Activated CD8-positive, alpha-beta T cell treated with anti-CD3 and anti-CD28 coated beads, Interleukin-2, amount 10 ng/mL, durations not matched to agents 7 days and 5 days (primary cell): ENCODE data around the gene PHB1. TPM values are rescaled to one million over a fixed set of nuclear protein-coding genes. Genes with fewer than 3 reads are reported as not detected.
"Not testable (repeated sequence)": the region's sequence is repeated elsewhere in the genome, so short reads cannot be mapped to it uniquely, and the experiment has no call there.

Experiments
- ATAC-seq: fragments of 150-1000 bp; cut with Tn5 transposase; one replicate; pipeline ENCODE4 v1.10.0; 2021; ENCODE audit warnings: moderate library complexity
- CTCF ChIA-PET: fragments of 350-600 bp; sonication (Branson Sonifier 250); formaldehyde crosslinking; loops from one replicate; lab custom pipeline; 2021; ENCODE audit warnings: antibody characterized with exemption; lab: Charles Lee
- POLR2A ChIA-PET: fragments of 350-600 bp; sonication (Branson Sonifier 250); formaldehyde crosslinking; loops from one replicate; lab custom pipeline; 2021; ENCODE audit warnings: antibody characterized with exemption; lab: Charles Lee
- DNase-seq: peaks from one replicate; pipeline ENCODE4 v3.0.0-alpha.2; 2020
- H3K27ac Mint-ChIP-seq: one replicate; pipeline ENCODE4 v1.8.0; 2021; ENCODE audit warnings: mild to moderate bottlenecking, mixed read lengths
- H3K27me3 Mint-ChIP-seq: one replicate; pipeline ENCODE4 v1.8.0; 2021; ENCODE audit warnings: low read depth, mixed read lengths
- H3K36me3 Mint-ChIP-seq: one replicate; pipeline ENCODE4 v1.8.0; 2021; ENCODE audit warnings: low read depth, mixed read lengths
- H3K4me1 Mint-ChIP-seq: one replicate; pipeline ENCODE4 v1.8.0; 2021; ENCODE audit warnings: low read depth, mixed read lengths
- H3K4me3 Mint-ChIP-seq: one replicate; pipeline ENCODE4 v1.8.0; 2021; ENCODE audit warnings: mild to moderate bottlenecking, mixed read lengths
- H3K9me3 Mint-ChIP-seq: one replicate; pipeline ENCODE4 v1.8.0; 2022; ENCODE audit warnings: mixed read lengths; ENCODE audit not compliant: insufficient read depth
- total RNA-seq, 2 experiments: library from RNA; stranded (reverse); gene quantifications; one replicate each; pipeline ENCODE4 v1.2.3, GENCODE V29; 2021

PHB1 gene
- total RNA-seq, 2 experiments from 2014 or later: 181 to 183 TPM

GRCh38 chr17:49370971-49371834, 43.5 kb downstream of the PHB1 start:
- no peak for DNase-seq
- ATAC-seq: no peak
- H3K36me3 Mint-ChIP-seq: no peaks in the 10 kb centered on the region
- H3K27ac Mint-ChIP-seq: no peak overlapping the region
- no peak overlapping the region for H3K4me3 Mint-ChIP-seq
- ChIA-PET POLR2A (no interaction called here), CTCF (interaction anchor here (0.9 to 1.7 kb wide), 5 partner anchors 10 to 56 kb away, joined by 3 to 9 read pairs (median 4); no protein-coding TSS in a partner anchor)
- peaks cover 12% of the 10 kb centered on the region for H3K4me1 Mint-ChIP-seq
- H3K27me3 Mint-ChIP-seq: no peaks in the 10 kb centered on the region
- H3K9me3 Mint-ChIP-seq: no peaks in the 10 kb centered on the region

DNA sequence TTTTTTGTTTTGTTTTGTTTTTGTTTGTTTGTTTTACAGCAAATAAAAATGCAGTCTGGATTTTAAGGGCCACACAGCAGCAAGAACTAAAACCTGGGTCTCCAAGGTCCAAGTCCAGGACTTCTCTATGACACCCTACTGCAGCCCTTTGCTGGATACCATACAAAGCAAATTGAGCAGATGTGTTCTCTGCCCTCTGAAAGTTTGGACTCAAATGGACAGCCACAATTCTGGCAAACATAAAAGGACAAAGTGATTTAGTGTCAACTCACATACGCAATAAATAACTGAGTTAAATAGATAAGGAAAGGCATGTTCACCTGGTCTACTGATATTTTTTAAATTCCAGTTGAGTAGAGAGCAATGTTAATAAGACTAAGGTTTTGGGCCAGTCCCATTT, 44.9 kb downstream of the PHB1 start:
- Mint-ChIP-seq H3K27ac (no peak overlapping the region), H3K36me3 (no peaks in the 10 kb centered on the region), H3K27me3 (no peaks in the 10 kb centered on the region), H3K9me3 (no peaks in the 10 kb centered on the region), H3K4me3 (no peak overlapping the region), H3K4me1 (peaks cover 23% of the 10 kb centered on the region)
- ATAC-seq (no peak), DNase-seq (no peak)
- ChIA-PET POLR2A (no interaction called here), CTCF (interaction anchor here (1.9 to 6.7 kb wide), 5 partner anchors 11 to 52 kb away, joined by 11 to 148 read pairs (median 38); no protein-coding TSS in a partner anchor)

- no peak overlapping the region for H3K4me3 Mint-ChIP-seq
- H3K27ac Mint-ChIP-seq: no peak overlapping the region
- H3K27me3 Mint-ChIP-seq: no peaks in the 10 kb centered on the region
- DNase-seq (no peak), ATAC-seq (no peak)
- no peaks in the 10 kb centered on the region for H3K36me3 Mint-ChIP-seq
- H3K4me1 Mint-ChIP-seq: peaks cover 23% of the 10 kb centered on the region
- POLR2A ChIA-PET: no interaction called here
- no peaks in the 10 kb centered on the region for H3K9me3 Mint-ChIP-seq
- CTCF ChIA-PET: interaction anchor here (0.8 to 6.7 kb wide), 25 partner anchors 8 to 189 kb away, joined by 3 to 148 read pairs (median 8); no protein-coding TSS in a partner anchor
Measured at GRCh38 chr17:49369089-49369488, 45.6 kb downstream of the PHB1 start.

DNA sequence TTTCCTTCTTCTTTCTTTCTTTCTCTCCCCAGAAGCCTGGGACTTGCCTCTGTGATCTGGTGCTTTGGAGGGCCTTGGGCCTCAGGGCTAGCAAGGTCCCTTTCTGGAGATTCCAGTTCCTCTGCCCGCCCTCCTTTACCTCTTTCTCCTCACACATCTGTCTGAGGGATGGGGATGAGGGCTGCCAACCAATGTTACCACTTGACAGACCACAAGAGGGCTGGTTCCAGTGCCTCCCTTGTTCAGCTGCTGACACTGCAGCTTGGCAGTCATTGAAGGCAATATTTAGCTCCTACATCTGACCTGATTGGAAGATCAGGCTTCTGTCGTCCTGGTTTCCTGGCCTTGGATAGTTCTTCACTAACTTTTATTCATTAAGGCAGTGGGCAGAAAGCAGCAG, 49.0 kb downstream of the PHB1 start:
- CTCF ChIA-PET: interaction anchor here (1.0 to 6.7 kb wide), 4 partner anchors 23 to 48 kb away, joined by 3 to 148 read pairs (median 32); no protein-coding TSS in a partner anchor
- Mint-ChIP-seq H3K36me3 (peaks cover 3% of the 10 kb centered on the region), H3K27me3 (no peaks in the 10 kb centered on the region), H3K4me1 (peaks cover 30% of the 10 kb centered on the region), H3K27ac (peak overlapping the region; percentile 32), H3K4me3 (no peak overlapping the region), H3K9me3 (no peaks in the 10 kb centered on the region)
- POLR2A ChIA-PET: no interaction called here
- no peak for ATAC-seq
- DNase-seq: peak; percentile 63

DNA sequence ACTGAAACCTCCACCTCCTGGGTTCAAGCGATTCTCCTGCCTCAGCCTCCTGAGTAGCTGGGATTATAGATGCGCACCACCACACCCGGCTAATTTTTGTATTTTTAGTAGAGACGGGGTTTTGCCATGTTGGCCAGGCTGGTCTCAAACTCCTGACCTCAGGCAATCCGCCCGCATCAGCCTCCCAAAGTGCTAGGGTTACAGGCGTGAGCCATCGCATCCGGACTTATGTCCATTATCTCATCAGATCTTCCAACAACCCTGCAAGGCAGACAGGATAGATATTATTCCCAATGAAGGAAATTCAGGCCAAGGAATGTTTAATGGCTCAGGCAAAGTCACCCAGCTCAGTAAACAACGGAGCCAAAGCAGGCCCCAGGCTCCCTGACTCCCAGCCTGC, 49.6 kb downstream of the PHB1 start:
- DNase-seq, H3K9me3 Mint-ChIP-seq, H3K27ac Mint-ChIP-seq, H3K36me3 Mint-ChIP-seq, ATAC-seq, POLR2A ChIA-PET, H3K27me3 Mint-ChIP-seq, H3K4me3 Mint-ChIP-seq: not testable (repeated sequence)
- peaks cover 34% of the 10 kb centered on the region for H3K4me1 Mint-ChIP-seq
- CTCF ChIA-PET: interaction anchor here (1.1 to 6.7 kb wide), 4 partner anchors 25 to 192 kb away, joined by 3 to 148 read pairs (median 4); no protein-coding TSS in a partner anchor

DNA sequence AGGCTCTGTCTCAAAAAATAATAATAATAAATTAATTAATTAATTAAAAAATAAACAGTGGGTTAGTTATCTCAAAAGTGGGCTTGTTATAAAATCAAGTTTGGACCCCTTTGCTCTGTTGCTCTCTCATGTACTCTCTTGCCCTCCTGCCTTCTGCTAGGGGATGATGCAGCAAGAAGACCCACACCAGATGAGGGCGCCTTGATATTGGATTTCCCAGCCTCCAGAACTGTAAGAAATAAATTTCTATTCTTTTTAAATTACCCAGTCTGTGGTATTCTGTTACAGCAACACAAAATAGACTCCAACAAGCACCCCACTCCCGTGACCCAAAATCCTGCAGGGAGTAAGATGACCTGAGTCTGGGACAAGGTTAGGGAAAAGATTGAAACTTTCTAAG, 50.6 kb downstream of the PHB1 start:
- H3K4me1 Mint-ChIP-seq: peaks cover 45% of the 10 kb centered on the region
- no peak overlapping the region for H3K4me3 Mint-ChIP-seq
- peaks cover 5% of the 10 kb centered on the region for H3K36me3 Mint-ChIP-seq
- no peak for DNase-seq
- no peak overlapping the region for H3K27ac Mint-ChIP-seq
- POLR2A ChIA-PET: no interaction called here
- no peak for ATAC-seq
- no peaks in the 10 kb centered on the region for H3K9me3 Mint-ChIP-seq
- no peaks in the 10 kb centered on the region for H3K27me3 Mint-ChIP-seq
- CTCF ChIA-PET: interaction anchor here (1.0 to 6.7 kb wide), 5 partner anchors 22 to 193 kb away, joined by 3 to 148 read pairs (median 5); no protein-coding TSS in a partner anchor

GRCh38 chr17:49363251-49363650, 51.4 kb downstream of the PHB1 start:
- Mint-ChIP-seq H3K27ac (no peak overlapping the region), H3K36me3 (peaks cover 7% of the 10 kb centered on the region), H3K4me1 (peaks cover 50% of the 10 kb centered on the region), H3K9me3 (no peaks in the 10 kb centered on the region), H3K27me3 (no peaks in the 10 kb centered on the region), H3K4me3 (no peak overlapping the region)
- no peak for DNase-seq
- no peak for ATAC-seq
- ChIA-PET POLR2A (interaction anchor here (1.1 to 1.2 kb wide), 2 partner anchors 28 to 455 kb away, joined by 3 to 4 read pairs; partner anchors contain the start of gene UBE2Z), CTCF (interaction anchor here (0.8 to 6.7 kb wide), 7 partner anchors 23 to 183 kb away, joined by 3 to 148 read pairs (median 5); no protein-coding TSS in a partner anchor)

DNA sequence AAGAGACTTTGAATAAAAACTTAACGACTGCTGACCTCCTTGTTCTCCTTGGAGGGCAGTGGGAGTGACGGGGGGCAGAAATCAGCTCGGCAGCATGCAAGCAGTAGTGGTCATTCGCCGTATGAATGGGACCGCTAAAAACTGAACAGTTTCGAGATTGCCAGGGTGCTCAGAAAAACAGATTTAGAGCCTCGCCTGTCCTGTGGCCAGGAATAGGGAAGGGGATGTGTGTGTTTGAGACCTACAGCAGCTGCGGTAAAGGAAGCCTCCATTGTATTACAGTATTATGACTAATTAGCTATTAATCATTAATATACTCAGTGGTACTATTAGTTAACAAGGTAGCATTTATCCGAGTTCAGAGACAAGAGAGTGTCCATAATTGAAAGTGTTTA, 52.0 kb downstream of the PHB1 start:
- POLR2A ChIA-PET: interaction anchor here (0.6 to 1.2 kb wide), 3 partner anchors 28 to 455 kb away, joined by 3 to 4 read pairs (median 3); partner anchors contain the start of gene UBE2Z

DNA sequence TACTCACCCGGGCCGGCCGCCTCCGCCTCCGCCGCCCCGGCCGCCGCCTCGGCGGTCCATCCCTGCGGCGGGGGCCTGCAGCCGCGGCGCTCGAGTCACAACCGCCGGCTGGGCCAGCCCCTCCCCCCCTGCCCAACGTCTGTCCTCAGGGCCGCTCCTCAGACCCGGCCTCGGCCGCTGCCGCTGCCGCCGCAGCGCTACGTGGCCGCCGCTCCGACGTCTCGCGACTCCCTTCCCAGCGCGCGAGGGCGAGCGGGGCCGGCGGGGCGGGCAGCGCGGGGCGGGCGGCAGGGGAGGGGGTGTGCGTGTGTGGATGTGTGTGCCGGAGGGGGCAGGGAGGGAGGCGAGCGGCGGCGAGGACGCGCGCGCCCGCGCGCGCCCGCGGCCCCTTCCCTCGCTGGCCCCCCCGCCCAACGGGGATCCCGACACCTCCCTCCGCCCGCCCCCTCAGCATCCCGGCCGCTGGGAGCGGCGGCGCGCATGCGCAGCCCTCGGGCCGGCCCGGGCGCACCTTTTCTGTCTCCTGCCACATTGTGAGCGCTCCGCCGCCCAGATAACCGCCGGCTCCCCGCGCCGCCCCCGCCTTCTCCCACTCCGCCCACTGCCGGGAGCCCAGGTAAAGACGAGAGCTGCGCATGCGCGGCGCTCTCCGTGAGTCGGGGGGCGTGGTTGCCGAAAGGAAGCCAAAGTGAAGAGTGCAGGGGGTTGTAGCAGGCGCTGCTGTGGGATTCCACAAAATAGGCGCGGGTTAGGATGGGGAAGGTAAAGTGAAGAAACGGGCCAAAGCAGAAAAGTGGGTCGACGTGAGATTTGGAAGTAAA, 52.6 kb downstream of the PHB1 start, which contains the start of gene ZNF652:
TSS of gene ZNF652 (minus strand) at position 349 of the 821 bp plus-strand sequence. CDS start 44,525 bp downstream, outside the sequence.
- ChIA-PET CTCF (interaction anchor here (0.8 to 5.1 kb wide), 10 partner anchors 15 to 182 kb away, joined by 3 to 62 read pairs (median 4); no protein-coding TSS in a partner anchor), POLR2A (interaction anchor here (0.6 to 4.2 kb wide), 10 partner anchors 15 to 454 kb away, joined by 3 to 40 read pairs (median 4); partner anchors contain the start of genes PHB1 and UBE2Z)
- peak within 1 kb of the TSS; percentile 95 for H3K27ac Mint-ChIP-seq
- H3K9me3 Mint-ChIP-seq: no peaks in the 10 kb centered on the region
- peak; percentile 97 for DNase-seq
- no peaks in the 10 kb centered on the region for H3K27me3 Mint-ChIP-seq
- peak; percentile 72 for ATAC-seq
- H3K4me1 Mint-ChIP-seq: peaks cover 54% of the 10 kb centered on the region
- H3K4me3 Mint-ChIP-seq: peak within 1 kb of the TSS; percentile 90
- peaks cover 13% of the 10 kb centered on the region for H3K36me3 Mint-ChIP-seq

More for the DNA sequence above, 52.0 kb downstream of the PHB1 start:
- Mint-ChIP-seq H3K4me1 (peaks cover 52% of the 10 kb centered on the region), H3K27me3 (no peaks in the 10 kb centered on the region), H3K27ac (peak overlapping the region; percentile 83), H3K36me3 (peaks cover 12% of the 10 kb centered on the region), H3K4me3 (peak overlapping the region; percentile 84), H3K9me3 (no peaks in the 10 kb centered on the region)
- DNase-seq (no peak), ATAC-seq (no peak)
- CTCF ChIA-PET: interaction anchor here (0.8 to 2.2 kb wide), 6 partner anchors 28 to 182 kb away, joined by 3 to 6 read pairs (median 4); no protein-coding TSS in a partner anchor

DNA sequence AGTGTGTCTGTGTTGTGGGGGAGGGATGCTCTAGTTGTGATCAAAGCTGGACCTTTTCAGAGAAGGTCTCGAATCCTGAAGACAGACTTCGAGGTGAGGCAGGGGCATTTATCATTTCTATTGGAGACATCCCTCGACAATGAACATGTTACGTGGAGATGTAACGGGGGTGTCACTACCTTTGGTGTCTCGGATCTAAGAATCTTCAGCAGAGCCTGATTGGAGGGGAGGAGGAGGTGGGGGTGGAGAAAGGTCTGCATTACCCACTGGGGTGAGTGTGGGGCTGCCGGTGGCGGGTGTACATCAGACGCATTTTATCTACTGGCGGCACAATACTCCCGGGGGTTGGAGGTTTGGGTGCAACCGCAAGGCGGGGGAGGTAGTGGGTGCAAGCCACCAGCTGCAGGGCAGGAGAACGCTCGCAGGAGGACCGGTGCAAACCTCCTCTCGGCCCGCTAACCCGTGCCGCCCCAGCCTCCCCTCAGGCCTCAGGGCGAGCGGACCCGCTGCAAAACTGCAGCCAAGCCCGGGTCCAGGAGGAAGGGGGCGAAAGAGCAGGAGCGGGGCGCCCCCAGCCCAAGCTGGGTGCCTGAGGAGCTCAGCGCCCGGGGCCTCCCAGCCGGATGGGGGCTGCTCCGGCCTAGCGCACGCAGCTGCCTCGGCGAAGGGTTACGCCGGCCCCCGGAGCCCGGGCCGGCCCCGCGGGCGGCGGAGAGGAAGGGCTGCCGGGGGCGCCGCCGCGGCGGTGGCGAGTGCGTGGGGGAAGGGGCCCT, 53.4 kb downstream of the PHB1 start:
- H3K27ac Mint-ChIP-seq: peak overlapping the region; percentile 95
- H3K36me3 Mint-ChIP-seq: peaks cover 15% of the 10 kb centered on the region
- DNase-seq (peak; percentile 91), ATAC-seq (peak; percentile 70)
- peak overlapping the region; percentile 90 for H3K4me3 Mint-ChIP-seq
- H3K27me3 Mint-ChIP-seq: no peaks in the 10 kb centered on the region
- H3K4me1 Mint-ChIP-seq: peaks cover 55% of the 10 kb centered on the region
- CTCF ChIA-PET: interaction anchor here (1.0 to 5.1 kb wide), 6 partner anchors 14 to 47 kb away, joined by 3 to 62 read pairs (median 6); no protein-coding TSS in a partner anchor
- POLR2A ChIA-PET: interaction anchor here (0.6 to 4.2 kb wide), 9 partner anchors 14 to 161 kb away, joined by 3 to 40 read pairs (median 5); partner anchors contain the start of gene PHB1
- H3K9me3 Mint-ChIP-seq: no peaks in the 10 kb centered on the region
